Neural progenitor cell (in vitro differentiated cells): ENCODE measurements around the gene FANCD2.

Source experiments
- CTCF ChIP-seq: fragments of 200-600 bp; sonication (generic); IDR thresholded peaks from 2 replicates; pipeline ENCODE4 v1.5.1; 2017; ENCODE audit warnings: antibody characterized with exemption, mild to moderate bottlenecking
- EZH2 ChIP-seq: fragments of 200-600 bp; sonication (generic); IDR thresholded peaks from 2 replicates; pipeline ENCODE4 v1.6.1; 2017; ENCODE audit warnings: antibody characterized with exemption, mild to moderate bottlenecking, moderate library complexity
- EZH2phosphoT487 ChIP-seq: fragments of 200-600 bp; sonication (generic); IDR thresholded peaks from 2 replicates; pipeline ENCODE4 v1.6.1; 2017; ENCODE audit warnings: antibody characterized with exemption

- TF ChIP-seq CTCF (no peak), EZH2 (no peak), EZH2phosphoT487 (no peak)
Measured at GRCh38 chr3:10023587-10024310, 2.5 kb upstream of the FANCD2 start.
